ENCODE data around the gene HUS1.
"Not testable (repeated sequence)": the region's sequence is repeated elsewhere in the genome, so short reads cannot be mapped to it uniquely, and the experiment has no call there.

The HUS1 gene

GRCh38 chr7:47943676-47944474 is 35.5 kb downstream of the HUS1 start:
- DNase-seq, result no peak

- not testable (repeated sequence) for DNase-seq
These were observed 36.8 kb downstream of the HUS1 start for GRCh38 chr7:47942651-47943050.

DNA sequence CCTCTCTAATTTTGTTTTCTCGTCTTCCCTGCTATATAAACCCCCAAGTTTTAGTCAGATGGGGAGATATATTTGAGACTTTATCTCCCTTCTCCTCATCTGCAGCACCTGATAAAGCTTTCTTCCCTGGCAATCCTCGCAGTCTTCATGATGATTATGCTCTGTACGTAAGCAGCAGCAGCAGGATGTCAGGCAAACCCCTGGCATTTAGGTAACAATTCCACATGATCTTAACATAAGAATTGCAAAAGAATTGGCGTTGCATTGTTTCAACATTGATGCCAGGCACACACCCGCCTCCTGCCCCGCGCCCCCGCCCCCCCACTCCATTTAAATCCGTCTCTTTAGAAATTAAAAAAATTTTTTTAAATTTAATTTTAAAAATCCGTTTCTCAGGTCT is 37.3 kb downstream of the HUS1 start:
- DNase-seq, result no peak

DNA sequence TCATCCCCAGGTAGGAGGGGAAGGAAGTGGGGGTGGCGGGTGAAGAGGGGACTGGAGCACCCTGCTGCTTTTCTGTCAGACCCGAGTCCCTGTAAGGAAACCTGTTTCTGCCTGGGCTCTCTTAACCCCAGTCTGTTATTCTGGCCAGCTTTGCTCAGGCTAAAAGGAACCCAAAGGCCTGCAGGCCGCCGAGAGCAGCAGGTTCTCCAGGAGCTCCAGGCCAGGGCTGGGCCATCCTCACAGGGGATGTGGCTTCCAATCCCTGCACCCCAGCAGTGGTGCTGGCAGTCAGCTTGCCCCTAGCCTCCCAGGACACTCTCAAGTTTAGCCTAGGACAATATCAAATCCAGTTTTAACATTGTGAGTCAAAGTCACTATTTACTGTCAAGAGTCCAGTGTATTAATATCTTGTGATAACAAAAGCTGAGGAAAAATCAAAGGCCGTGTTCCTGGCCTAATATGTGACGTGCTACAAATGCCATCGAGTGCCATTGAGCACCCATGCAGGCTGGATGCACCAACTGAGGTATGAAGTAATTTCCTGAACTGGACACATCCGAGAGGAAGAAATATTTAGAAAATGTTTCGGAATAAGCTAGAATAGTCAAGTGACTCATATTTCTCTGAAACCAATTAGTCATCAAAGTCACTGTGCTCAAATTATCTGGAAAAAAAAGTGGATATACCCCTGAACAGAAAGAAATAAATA is 38.1 kb downstream of the HUS1 start:
- DNase-seq, result no peak

DNA sequence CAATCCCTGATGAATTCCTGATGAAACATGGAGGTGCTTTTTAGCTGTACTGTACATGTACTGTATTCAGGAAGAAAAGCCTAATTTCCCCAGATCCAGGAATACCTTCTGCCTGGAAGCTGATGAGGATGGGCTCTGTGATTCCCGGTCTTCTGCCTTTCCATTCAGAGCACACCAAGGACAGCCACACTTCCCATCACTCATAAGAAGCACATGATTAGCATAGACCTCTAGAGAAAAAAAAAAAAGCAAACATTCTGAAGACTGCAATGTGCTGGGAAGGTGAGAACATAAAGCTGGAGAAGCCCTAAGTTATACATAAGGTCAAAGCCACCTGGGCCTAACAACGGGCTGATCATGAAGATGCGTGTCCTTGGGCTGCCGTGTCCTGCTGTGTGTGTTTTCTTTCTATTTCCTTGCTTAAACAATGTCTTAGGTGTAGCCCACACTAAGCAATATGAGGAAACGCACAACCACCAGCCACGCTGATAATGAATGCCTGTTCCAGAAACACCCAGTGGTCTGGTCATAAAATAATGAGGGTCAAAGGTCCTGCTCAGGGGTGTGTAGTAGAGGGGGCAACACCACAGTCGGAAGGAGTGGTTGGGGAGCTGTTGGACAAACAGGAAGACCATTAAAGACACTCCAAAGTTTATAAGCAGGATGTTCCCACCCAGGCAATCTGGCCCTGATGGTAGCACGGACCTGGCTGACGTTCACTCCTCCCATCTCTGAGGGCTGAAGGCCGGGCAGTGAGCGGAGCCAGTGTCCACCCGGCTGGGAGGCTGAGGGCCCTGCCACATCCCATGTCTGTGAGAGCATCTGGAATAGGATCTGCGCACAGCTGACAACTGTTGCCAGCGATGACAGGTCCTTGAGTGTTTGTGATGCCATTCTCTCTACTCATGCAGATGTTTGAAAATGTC is 39.1 kb downstream of the HUS1 start:
- no peak for DNase-seq

DNA sequence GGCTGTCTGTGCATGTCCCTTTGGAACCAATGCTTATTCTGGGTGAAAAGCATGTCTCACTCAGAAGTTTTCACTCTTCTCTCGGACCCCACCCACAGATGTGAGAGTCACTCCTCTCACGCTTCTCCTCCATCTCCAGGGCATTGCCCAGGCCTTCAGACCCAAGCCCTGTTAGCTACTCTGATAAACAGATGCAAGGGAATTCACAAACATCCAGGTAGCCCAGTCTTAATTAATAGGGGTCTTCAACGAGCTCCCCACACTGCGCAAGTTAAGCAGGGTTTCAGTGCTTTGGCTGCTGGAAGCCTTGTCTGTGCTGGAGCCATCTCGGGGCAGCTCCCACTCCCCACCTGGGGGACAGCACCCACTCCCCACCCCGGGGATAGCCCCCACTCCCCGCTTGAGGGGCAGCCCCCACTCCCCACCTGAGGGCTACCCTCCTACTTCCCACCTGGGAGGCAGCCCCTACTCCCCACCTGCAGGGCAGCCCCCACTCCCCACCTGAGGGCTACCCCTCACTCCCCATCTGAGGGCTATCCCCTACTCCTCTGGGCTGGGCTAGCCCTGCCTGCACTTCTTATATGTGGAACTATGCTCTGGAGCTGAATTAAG is 39.9 kb downstream of the HUS1 start:
- no peak for DNase-seq

GRCh38 chr7:47938574-47939165 is 40.7 kb downstream of the HUS1 start:
- no peak for DNase-seq

GRCh38 chr7:47937711-47938573 is 41.5 kb downstream of the HUS1 start:
- no peak for DNase-seq

- DNase-seq, result no peak
These were observed 42.2 kb downstream of the HUS1 start for GRCh38 chr7:47937065-47937687.

GRCh38 chr7:47936323-47936722 is 43.1 kb downstream of the HUS1 start:
- no peak for DNase-seq

DNA sequence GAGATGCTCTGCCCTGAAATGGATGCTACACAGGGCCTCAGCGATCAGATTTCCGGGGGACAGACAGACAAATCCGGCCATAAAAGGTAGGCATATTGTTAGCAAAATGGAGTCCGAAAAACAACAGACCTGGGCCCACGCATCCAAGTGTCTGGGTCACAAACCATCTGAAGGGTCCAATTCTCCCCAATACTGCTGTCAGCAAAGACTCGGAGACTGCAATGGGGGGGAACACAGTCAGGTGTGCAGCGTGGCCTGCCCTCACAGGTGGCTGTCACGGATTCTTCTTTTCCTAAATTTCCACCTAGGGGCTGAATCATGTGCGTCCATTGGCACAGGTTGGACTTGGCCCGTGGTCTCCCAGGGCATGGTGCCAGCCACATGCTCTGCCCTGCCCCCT is 44.1 kb downstream of the HUS1 start:
- no peak for DNase-seq

DNA sequence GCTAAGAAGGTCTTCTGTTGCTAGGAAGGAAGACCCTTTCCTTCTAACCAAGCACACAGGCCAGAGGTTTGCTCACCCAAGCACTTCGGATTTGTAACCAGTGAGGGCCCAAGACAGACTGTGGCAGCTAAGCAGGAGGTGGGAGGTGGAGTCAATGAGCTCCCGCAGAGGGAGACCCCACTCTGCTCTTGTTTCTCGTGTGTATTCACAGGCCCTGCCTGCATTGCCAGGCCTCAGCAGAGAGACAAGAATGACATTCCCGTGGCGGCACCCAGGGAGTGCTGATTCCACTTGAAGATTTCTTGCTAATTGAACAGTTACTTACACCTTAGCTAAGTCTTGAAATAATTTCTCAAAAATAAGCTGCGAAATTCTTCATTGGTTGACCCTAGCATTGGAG is 44.6 kb downstream of the HUS1 start:
- no peak for DNase-seq

DNA sequence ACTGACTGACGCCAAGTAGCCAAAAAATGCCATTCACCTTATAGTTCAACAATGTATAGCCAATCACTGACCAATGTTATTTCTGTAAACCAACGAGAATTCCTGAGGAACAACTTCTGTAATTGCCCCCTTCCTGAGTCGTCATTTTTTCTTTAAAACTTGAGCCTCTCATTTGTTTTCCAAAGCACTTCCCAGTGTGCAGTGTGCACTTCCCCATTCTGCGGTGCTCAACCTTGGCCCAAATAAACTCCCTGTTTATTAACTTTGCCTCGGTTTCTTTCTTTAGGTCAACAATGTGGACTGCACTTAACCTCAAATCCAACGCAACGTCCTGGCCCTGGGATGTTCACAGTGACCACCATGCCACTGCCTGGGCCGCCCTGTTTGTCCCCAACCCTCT is 46.2 kb downstream of the HUS1 start:
- no peak for DNase-seq

- no peak for DNase-seq
These were observed 46.9 kb downstream of the HUS1 start for GRCh38 chr7:47932466-47933037.

- DNase-seq, result no peak
These were observed 47.4 kb downstream of the HUS1 start for GRCh38 chr7:47932016-47932415.

DNA sequence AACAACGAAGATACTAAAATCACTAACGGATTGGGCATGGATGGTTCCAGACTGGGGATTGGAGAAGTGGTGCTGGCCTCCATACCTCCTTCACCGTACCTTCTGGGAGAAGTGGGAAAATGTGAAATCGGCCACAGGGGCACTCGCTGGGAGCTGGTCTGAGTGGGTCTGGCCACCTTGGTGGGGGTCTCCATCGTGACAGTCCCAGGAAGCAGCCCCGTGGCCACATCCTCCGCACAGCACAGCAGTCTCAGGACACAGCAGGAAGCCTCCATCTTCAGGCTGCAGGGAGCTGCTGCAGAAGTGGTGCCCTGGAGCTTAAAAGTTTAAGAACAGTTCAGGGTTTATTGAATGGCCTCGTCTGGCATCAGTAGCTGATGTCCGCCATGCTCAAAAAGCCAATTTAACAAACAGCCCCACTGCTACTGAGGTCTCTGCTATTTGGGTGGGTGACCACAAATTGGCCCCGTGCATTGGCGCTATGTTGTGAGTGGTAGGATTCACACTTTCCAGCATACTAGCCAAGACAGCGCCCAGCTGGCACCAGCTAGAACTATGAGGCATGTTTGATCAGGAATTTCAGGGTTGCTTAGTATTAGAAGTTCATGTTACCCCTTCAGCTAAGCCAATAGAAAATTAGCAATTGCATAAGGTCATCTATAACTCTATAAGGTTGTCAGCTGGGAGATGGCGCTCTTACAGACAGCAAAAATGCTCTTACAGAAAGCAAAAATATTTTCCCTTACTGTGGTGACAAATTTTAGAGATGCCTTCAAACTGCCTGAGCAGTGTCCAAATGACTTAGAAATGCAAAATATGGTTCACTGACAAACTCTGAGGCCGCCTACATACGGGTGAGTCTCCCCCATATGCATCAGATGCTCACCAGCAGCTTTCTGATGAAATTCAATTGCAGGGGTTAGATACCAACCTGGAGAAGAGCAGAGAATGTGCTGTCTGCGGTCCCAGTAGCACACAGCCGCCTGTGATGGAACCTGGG is 48.1 kb downstream of the HUS1 start:
- DNase-seq, result no peak

DNA sequence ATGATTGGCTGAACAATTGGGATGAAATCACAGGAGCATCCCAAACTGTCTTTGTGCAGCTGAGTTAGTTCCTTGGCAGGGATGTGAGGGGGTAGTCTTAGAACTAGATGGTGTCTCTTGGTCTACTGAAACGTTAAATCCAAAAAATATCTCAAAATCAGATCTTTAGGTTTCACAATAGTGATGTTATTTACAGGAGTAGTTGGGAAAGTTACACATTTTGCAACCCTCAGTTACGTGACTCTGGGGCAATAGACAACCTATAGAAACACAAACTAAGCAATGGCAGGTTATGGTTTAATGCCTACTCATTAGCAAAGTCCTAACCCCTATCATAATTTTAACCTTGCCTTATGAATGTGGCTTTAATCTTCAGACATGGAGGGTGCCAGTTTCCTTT is 55.1 kb downstream of the HUS1 start:
- DNase-seq, result no peak

DNA sequence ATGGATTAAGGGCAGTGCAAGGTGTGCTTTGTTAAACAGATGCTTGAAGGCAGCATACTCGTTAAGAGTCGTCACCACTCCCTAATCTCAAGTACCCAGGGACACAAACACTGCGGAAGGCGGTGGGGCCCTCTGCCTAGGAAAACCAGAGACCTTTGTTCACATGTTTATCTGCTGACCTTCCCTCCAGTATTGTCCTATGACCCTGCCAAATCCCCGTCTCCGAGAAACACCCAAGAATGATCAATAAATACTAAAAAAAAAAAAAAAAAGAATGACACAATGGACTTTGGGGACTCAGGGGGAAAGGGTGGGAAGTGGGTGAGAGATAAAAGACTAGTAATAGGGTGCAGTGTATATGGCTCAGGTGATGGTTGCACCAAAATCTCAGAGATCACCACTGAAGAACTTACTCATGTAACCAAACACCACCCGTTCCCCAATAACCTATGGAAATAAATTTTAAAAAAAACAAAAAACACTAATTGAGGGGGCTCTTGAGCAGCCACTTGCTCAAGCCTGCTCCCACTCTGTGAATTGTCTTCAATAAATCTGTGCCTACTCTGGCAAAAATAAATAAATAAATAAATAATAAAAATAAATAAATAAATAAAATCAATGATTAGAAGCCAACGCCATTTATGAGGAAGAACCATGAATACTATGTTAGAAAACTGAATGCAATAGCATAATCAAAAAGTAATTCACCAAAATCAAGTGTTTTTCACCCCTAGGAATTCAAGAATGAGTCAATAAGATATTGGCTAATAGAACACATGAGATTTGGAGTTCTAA is 56.1 kb downstream of the HUS1 start:
- DNase-seq, result not testable (repeated sequence)

All from midbrain (tissue), 1 donor.